NB4 (cell line): ENCODE data around the gene MAP3K5.

ENCODE experiments used
- DNase-seq: peaks from one replicate; pipeline ENCODE4 v3.0.0; 2010; ENCODE audit warnings: low read depth
- H3K4me3 ChIP-seq: one replicate; pipeline ENCODE4 v1.5.1; 2011; ENCODE audit warnings: mild to moderate bottlenecking, low read depth, low read length, moderate library complexity
- CTCF ChIP-seq: IDR thresholded peaks from one replicate; pipeline ENCODE4 v1.5.1; 2012; ENCODE audit warnings: low read depth, low read length
- MAX ChIP-seq: IDR thresholded peaks from 2 replicates; pipeline ENCODE4 v1.6.1; 2011; ENCODE audit warnings: low read depth, low read length
- MYC ChIP-seq: IDR thresholded peaks from 2 replicates; pipeline ENCODE4 v1.6.1; 2011; ENCODE audit warnings: low read depth, low read length
- POLR2A ChIP-seq: IDR thresholded peaks from 2 replicates; pipeline ENCODE4 v1.6.1; 2011; ENCODE audit warnings: mild to moderate bottlenecking; ENCODE audit not compliant: insufficient read length; ENCODE audit errors: extremely low read depth

MAP3K5 gene

GRCh38 chr6:136643850-136644596 is 148.3 kb downstream of the MAP3K5 start:
- no peak for TF ChIP-seq MYC
- TF ChIP-seq CTCF = peak; percentile 87
- H3K4me3 ChIP-seq = no peak overlapping the region
- peak; percentile 77 for DNase-seq

- TF ChIP-seq MAX = no peak
- TF ChIP-seq MYC = no peak
- no peak for TF ChIP-seq CTCF
- TF ChIP-seq POLR2A = no peak
- no peak for DNase-seq
- H3K4me3 ChIP-seq = no peak overlapping the region
These were observed 150.3 kb downstream of the MAP3K5 start for GRCh38 chr6:136641873-136642465.

- no peak for DNase-seq
- H3K4me3 ChIP-seq = no peak overlapping the region
- TF ChIP-seq MAX = no peak
- no peak for TF ChIP-seq MYC
- no peak for TF ChIP-seq CTCF
- no peak for TF ChIP-seq POLR2A
These were observed 151.1 kb downstream of the MAP3K5 start for GRCh38 chr6:136641166-136641565.

- TF ChIP-seq MAX (no peak), POLR2A (no peak), CTCF (no peak), MYC (no peak)
- no peak overlapping the region for H3K4me3 ChIP-seq
- peak; percentile 9 for DNase-seq
These were observed 152.0 kb downstream of the MAP3K5 start for GRCh38 chr6:136640132-136640915.

- TF ChIP-seq CTCF = no peak
- no peak for TF ChIP-seq MYC
- no peak for TF ChIP-seq POLR2A
- TF ChIP-seq MAX = no peak
- peak; percentile 9 for DNase-seq
These were observed 152.6 kb downstream of the MAP3K5 start for GRCh38 chr6:136639702-136640101.

More at GRCh38 chr6:136639702-136640101, 152.6 kb downstream of the MAP3K5 start:
- H3K4me3 ChIP-seq = no peak overlapping the region
